Esophagus muscularis mucosa (tissue), 4 donors: ENCODE measurements around the gene SOX21. TPM values are rescaled to one million over a fixed set of nuclear protein-coding genes. Genes with fewer than 3 reads are reported as not detected.

Experiments used
- DNase-seq: peaks from one replicate; pipeline ENCODE4 v3.0.0-alpha.2; 2017; ENCODE audit errors: extremely low spot score
- H3K27ac ChIP-seq, 4 donors: fragments of 200-600 bp; sonication (generic); replicated peaks in 1 of 4; 1 replicate in 3 of 4; 2 replicates in 1 of 4; pipeline ENCODE4 v1.5.1; 2016 to 2019; ENCODE audit warnings: mild to moderate bottlenecking in 1 of 4
- H3K27me3 ChIP-seq, 4 donors: fragments of 200-600 bp; sonication (generic); one replicate each; pipeline versions ENCODE4 v1.5.1 to v1.6.0; 2016 to 2019
- H3K36me3 ChIP-seq, 4 donors: fragments of 200-600 bp; sonication (generic); one replicate each; pipeline ENCODE4 v1.5.1; 2016 to 2019
- H3K4me1 ChIP-seq, 4 donors: fragments of 200-600 bp; sonication (generic); one replicate each; pipeline ENCODE4 v1.5.1; 2016 to 2019
- H3K4me3 ChIP-seq, 4 donors: fragments of 200-600 bp; sonication (generic); 1 replicate in 2 of 4; 2 replicates in 2 of 4; pipeline ENCODE4 v1.5.1; 2016 to 2019; ENCODE audit warnings: mild to moderate bottlenecking in 4 of 4, moderate library complexity in 1 of 4
- H3K9me3 ChIP-seq, 4 donors: fragments of 200-600 bp; sonication (generic); 1 replicate in 3 of 4; 2 replicates in 1 of 4; pipeline ENCODE4 v1.5.1; 2016 to 2019
- CTCF ChIP-seq, 3 experiments: fragments of 200-600 bp in 2 of 3; fragments of 450-650 bp in 1 of 3; sonication (generic) in 2 of 3; IDR thresholded peaks; one replicate each; pipeline ENCODE4 v1.5.1; 2017 to 2019; ENCODE audit warnings: antibody characterized with exemption in 3 of 3, mild to moderate bottlenecking in 2 of 3, moderate library complexity in 1 of 3
- EP300 ChIP-seq: sonication (generic); formaldehyde crosslinking; IDR thresholded peaks from one replicate; pipeline ENCODE4 v1.6.1; 2017; ENCODE audit warnings: antibody characterized with exemption
- POLR2A ChIP-seq: fragments of 450-650 bp; IDR thresholded peaks from one replicate; pipeline ENCODE4 v1.6.1; 2017; ENCODE audit warnings: antibody characterized with exemption, moderate library complexity, mild to moderate bottlenecking, low read depth
- POLR2AphosphoS5 ChIP-seq, 2 donors: sonication (generic); formaldehyde crosslinking; IDR thresholded peaks; one replicate each; pipeline ENCODE4 v1.6.1; 2017; ENCODE audit warnings: antibody characterized with exemption in 2 of 2
- WGBS: methylation state at CpG from one replicate; pipeline ENCODE4 v1.1.5; 2018; 5-methylcytosine and 5-hydroxymethylcytosine counted together
- intact Hi-C: fragments of 100-400 bp; cut with DNase I; formaldehyde crosslinking; loops from one replicate; pipeline ENCODE4 v1.15.1; 2023
- total RNA-seq, 4 donors: library from RNA; depleted of rRNA; stranded (reverse); fragments of >200 nt; gene quantifications; one replicate each; pipeline versions ENCODE4 v1.1.0 to v1.2.1, GENCODE V29; 2016

SOX21 gene
- total RNA-seq, 4 donors from 2014 or later: not detected

GRCh38 chr13:94706101-94706842 lies 6.1 kb downstream of the SOX21 start:
- 14% methylated on average over 16 of the region's 16 CpGs for whole genome bisulfite sequencing
- no peak for DNase-seq
- Histone ChIP-seq H3K27ac (no peak overlapping the region), H3K36me3 (no peaks in the 10 kb centered on the region), H3K4me3 (no peak overlapping the region), H3K27me3 (peaks cover 3 to 100% (median 81%) of the 10 kb centered on the region in 4 donors), H3K4me1 (peaks cover 11 to 50% (median 28%) of the 10 kb centered on the region in 4 donors), H3K9me3 (no peaks in the 10 kb centered on the region)
- no peak for TF ChIP-seq POLR2A
- no peak for TF ChIP-seq CTCF (IDR thresholded peaks at IDR 0.05)
- no peak for TF ChIP-seq POLR2AphosphoS5 (IDR thresholded peaks at IDR 0.05)
- no peak for TF ChIP-seq EP300
- intact Hi-C loops: no loop called here

- peaks cover 5 to 41% (median 19%) of the 10 kb centered on the region in 4 donors for H3K4me1 ChIP-seq
- no peaks in the 10 kb centered on the region for H3K36me3 ChIP-seq
- no peaks in the 10 kb centered on the region for H3K9me3 ChIP-seq
- TF ChIP-seq EP300 (no peak), POLR2AphosphoS5 (IDR thresholded peaks at IDR 0.05) (no peak), POLR2A (no peak), CTCF (IDR thresholded peaks at IDR 0.05) (no peak)
- no peak overlapping the region for H3K27ac ChIP-seq
- intact Hi-C loops: no loop called here
- 11% methylated on average over 33 of the region's 40 CpGs for WGBS
- H3K27me3 ChIP-seq: peaks cover 3 to 100% (median 79%) of the 10 kb centered on the region in 4 donors
- peak; percentile 45 for DNase-seq
- no peak overlapping the region for H3K4me3 ChIP-seq
These were observed 7.0 kb downstream of the SOX21 start for GRCh38 chr13:94705081-94706030.

- peaks cover 5 to 41% (median 17%) of the 10 kb centered on the region in 4 donors for H3K4me1 ChIP-seq
- peaks cover 3 to 100% (median 79%) of the 10 kb centered on the region in 4 donors for H3K27me3 ChIP-seq
- intact Hi-C loops: no loop called here
- H3K36me3 ChIP-seq: no peaks in the 10 kb centered on the region
- DNase-seq: no peak
- 13% methylated on average over 24 of the region's 24 CpGs for WGBS
- TF ChIP-seq EP300 (no peak), POLR2A (no peak), CTCF (IDR thresholded peaks at IDR 0.05) (no peak)
- no peak overlapping the region for H3K27ac ChIP-seq
- no peak overlapping the region for H3K4me3 ChIP-seq
- H3K9me3 ChIP-seq: no peaks in the 10 kb centered on the region
These were observed 7.8 kb downstream of the SOX21 start for GRCh38 chr13:94704377-94705080.

- TF ChIP-seq POLR2A (no peak), POLR2AphosphoS5 (IDR thresholded peaks at IDR 0.05) (no peak), CTCF (IDR thresholded peaks at IDR 0.05) (no peak), EP300 (no peak)
- DNase-seq: no peak
- Histone ChIP-seq H3K27me3 (peaks cover 3 to 100% (median 75%) of the 10 kb centered on the region in 4 donors), H3K9me3 (no peaks in the 10 kb centered on the region), H3K27ac (no peak overlapping the region), H3K36me3 (no peaks in the 10 kb centered on the region), H3K4me3 (no peak overlapping the region), H3K4me1 (peaks cover 5 to 41% (median 17%) of the 10 kb centered on the region in 4 donors)
- intact Hi-C loops: no loop called here
- WGBS: 9% methylated on average over 26 of the region's 26 CpGs
These were observed 8.5 kb downstream of the SOX21 start for GRCh38 chr13:94703721-94704314.
